HFF-Myc (cell line): ENCODE results near the gene MAP3K15.
"Not testable (repeated sequence)": the region's sequence is repeated elsewhere in the genome, so short reads cannot be mapped to it uniquely, and the experiment has no call there.

Source experiments
- DNase-seq: peaks from one replicate; pipeline ENCODE4 v3.0.0-alpha.2; 2011; ENCODE audit warnings: low read depth; ENCODE audit errors: extremely low read depth
- H3K4me3 ChIP-seq: replicated peaks from 2 replicates; pipeline ENCODE4 v1.5.1; 2011; ENCODE audit warnings: low read depth, mild to moderate bottlenecking, control low read depth, low read length
- TF ChIP-seq, protein P1 (sequence below): IDR thresholded peaks from 2 replicates; pipeline ENCODE4 v1.5.1; 2012; ENCODE audit warnings: mild to moderate bottlenecking, low read depth, low read length, control low read depth; ENCODE audit errors: missing control alignments

Gene MAP3K15

DNA sequence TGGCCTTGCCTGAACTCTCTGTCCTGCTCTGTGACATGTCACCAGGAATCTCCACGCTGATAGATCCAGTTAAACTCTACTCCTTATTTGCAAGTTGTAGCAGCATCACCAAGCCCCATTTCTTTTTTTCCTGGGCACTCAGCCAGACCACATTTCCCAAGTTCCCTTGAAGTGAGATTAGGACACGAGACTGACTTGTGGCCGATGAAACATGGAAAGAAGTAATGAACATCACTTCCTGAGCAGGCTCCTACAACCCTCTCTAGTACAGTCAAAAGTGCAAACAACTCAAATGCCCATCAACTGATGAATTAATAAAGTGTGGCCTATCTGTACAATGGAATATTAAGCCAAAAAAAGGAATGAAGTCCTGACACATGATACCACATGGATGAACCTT is 74.6 kb downstream of the MAP3K15 start:
- H3K4me3 ChIP-seq = no peak overlapping the region
- DNase-seq = peak; percentile 3
- TF ChIP-seq, protein P1, sequence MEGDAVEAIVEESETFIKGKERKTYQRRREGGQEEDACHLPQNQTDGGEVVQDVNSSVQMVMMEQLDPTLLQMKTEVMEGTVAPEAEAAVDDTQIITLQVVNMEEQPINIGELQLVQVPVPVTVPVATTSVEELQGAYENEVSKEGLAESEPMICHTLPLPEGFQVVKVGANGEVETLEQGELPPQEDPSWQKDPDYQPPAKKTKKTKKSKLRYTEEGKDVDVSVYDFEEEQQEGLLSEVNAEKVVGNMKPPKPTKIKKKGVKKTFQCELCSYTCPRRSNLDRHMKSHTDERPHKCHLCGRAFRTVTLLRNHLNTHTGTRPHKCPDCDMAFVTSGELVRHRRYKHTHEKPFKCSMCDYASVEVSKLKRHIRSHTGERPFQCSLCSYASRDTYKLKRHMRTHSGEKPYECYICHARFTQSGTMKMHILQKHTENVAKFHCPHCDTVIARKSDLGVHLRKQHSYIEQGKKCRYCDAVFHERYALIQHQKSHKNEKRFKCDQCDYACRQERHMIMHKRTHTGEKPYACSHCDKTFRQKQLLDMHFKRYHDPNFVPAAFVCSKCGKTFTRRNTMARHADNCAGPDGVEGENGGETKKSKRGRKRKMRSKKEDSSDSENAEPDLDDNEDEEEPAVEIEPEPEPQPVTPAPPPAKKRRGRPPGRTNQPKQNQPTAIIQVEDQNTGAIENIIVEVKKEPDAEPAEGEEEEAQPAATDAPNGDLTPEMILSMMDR = no peak

DNA sequence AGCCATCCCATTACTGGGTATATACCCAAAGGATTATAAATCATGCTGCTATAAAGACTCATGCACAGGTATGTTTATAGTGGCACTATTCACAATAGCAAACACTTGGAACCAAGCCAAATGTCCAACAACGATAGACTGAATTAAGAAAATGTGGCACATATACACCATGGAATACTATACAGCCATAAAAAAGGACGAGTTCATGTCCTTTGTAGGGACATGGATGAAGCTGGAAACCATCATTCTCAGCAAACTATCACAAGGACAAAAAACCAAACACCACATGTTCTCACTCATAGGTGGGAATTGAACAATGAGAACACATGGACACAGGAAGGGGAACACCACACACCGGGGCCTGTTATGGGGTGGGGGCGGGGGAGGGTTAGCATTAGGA is 92.6 kb downstream of the MAP3K15 start:
- not testable (repeated sequence) for DNase-seq, H3K4me3 ChIP-seq

DNA sequence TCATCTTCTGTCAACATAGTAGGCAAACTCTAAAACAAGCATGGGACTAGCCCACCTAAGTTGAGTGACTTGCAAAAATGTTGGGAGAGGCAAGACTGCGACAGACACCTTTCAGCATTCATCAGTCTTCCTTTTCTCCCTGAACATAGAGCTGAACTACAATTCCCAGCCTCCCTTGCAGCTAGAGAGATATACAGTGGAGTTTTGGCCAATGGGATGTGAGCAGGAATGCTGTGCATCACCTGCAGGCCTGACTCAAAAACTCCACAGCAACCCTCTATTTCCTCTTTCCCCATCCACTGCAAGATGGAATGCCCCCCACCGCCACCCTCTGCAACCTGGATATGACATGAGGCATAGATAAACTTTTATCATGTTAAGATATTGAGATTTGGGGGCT is 105.0 kb downstream of the MAP3K15 start:
- H3K4me3 ChIP-seq = no peak overlapping the region
- TF ChIP-seq, protein P1 = no peak
- no peak for DNase-seq

DNA sequence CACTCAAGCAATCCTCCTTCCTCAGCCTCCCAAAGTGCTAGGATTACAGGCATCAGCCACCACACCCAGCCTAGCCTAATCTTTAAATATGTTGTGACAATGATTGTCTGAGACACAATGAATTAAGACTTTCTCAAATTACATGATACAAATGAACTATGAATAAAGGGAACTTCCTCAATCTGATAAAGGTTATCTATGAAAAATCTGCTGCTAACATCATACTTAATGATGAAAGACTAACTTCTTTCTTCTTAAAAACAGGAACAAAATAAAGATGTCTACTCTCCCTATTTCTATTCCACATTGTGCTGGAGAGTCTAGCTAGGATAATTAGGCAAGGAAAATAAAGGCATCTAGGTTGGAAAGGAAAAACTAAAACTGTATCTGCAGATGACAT is 111.6 kb downstream of the MAP3K15 start:
- TF ChIP-seq, protein P1 = no peak
- H3K4me3 ChIP-seq = no peak overlapping the region
- DNase-seq = no peak

DNA sequence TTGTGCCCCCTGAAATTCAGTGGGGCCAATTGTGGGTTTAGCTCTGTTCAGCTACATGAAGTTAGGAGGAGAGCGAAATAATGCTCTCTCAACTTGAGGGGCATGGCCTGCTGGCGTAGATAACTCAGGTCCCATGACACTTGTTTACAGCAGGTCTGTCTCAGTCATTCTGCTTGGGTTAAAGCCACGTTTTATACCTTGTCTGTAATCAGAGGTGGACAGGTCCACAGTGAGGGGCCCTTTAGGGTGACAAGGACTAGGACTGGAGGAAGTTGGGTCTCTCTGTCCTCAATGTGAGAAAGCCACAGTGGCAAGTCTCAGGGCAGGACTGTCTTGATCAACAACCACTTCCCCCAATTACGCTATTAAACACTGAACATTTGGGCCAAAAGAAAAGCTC is 122.6 kb downstream of the MAP3K15 start:
- TF ChIP-seq, protein P1 = no peak
- no peak for DNase-seq
- H3K4me3 ChIP-seq = no peak overlapping the region

DNA sequence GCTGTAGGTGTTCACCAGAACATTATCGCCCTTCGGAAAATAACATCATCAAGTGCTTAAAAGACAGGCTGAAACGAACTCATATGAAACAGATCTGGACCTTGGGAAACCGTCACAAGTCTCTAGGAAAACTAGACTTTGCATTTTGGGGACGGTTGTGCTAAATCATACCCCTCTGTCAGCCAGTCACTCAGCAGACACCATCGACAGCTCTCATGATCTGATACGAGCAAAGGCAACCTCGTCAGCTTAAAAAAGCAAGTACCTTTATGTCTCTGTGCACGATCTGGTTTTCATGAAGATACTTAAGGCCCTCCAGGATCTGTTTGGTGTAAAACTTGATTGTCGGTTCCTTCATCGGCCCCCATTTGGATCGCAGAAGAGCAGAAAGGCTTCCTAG is 123.2 kb downstream of the MAP3K15 start:
- H3K4me3 ChIP-seq = no peak overlapping the region
- DNase-seq = no peak
- TF ChIP-seq, protein P1 = no peak

DNA sequence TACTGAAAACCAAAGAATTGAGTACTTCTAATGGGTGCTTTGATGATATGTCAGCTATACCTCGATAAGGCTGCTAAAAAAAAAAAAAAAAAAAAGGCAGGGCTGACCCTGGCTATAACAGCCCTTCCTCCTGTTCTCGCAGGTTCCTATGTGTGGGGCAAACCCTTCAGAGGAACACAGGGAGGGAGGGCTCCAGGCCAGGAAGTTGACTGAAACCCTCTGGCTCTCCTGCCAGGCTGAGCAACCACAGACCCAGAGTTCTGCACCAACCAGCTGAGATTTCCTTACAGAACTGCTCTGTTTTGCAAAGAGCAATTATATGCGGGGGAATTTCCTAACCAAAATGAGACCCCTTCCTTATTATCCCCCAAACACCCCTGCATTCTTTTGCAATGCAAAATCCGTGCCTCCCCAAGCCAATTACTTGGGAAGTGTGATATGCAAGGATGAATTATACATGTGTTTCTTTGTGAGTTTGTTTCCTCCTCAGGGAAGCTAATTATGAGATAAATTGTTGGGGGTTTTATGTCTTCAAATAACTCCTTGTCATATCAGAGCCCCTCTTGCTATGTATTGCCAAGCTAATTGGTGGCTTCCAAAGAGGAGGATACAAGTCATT is 126.0 kb downstream of the MAP3K15 start:
- TF ChIP-seq, protein P1 = no peak
- no peak for DNase-seq
- no peak overlapping the region for H3K4me3 ChIP-seq
